Stimulated activated naive CD4-positive, alpha-beta T cell (primary cell): Measurements from ENCODE around the gene SMIM10.
"Not testable (repeated sequence)": the region's sequence is repeated elsewhere in the genome, so short reads cannot be mapped to it uniquely, and the experiment has no call there.

ENCODE experiments used
- DNase-seq, 6 experiments: peaks; one replicate each; lab custom pipeline; 2025; lab: John Stamatoyannopoulos, UW

Gene SMIM10

DNA sequence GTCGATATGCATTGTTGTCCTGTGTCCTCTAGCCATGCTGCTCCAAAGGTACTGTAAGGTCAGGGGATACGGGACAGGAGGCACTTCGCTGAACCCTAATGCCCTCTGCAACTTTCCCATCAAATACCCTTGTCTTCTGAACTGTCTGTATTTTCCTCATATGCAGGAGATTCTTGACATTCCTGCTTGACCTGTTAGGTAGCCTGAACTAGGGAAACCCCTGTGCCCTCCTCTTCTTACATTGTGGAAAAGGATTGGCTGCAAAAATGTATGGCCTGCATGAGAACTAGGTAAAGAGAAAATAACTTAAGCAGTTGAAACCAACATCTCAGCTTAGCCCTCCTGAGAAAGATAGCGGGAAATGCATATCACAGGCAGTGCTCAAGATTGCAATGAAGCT lies 20.1 kb downstream of the SMIM10 start:
- DNase-seq, result no peak

- DNase-seq, result no peak
Measured at GRCh38 chrX:135015523-135016245, 24.9 kb downstream of the SMIM10 start.

DNA sequence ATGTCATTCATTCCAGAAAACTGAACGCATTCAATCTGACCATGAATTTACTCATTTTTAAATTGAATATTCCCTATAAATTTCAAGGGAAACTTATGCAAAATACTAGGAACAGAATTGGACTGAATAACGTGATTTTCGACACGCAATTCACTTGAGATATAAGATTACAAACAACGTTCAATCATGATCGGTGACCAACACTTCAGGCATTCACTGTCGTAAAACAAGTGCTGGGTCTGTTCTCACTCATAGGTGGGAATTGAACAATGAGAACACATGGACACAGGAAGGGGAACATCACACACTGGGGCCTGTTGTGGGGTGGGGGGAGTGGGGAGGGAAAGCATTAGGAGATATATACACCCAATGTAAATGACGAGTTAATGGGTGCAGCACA lies 29.1 kb downstream of the SMIM10 start:
- not testable (repeated sequence) for DNase-seq

DNA sequence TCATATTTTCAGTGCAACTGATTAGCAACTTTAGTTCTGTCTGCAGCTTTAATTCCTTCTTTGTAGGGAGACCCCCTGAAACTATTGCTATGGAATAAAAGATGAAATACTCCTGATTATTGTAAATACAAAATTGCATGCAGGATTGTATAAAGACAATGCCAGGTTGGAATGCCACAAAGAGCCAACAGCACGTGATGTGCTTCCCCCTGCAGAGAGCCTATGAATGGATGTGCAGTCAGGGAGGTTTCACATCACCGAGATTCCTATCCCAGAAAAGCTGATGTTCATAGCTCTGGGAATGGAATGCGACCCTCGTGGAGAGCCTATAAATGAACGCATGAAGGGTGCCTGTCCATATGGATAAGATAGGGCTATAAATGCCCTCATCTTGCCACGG lies 33.0 kb downstream of the SMIM10 start:
- not testable (repeated sequence) for DNase-seq

DNA sequence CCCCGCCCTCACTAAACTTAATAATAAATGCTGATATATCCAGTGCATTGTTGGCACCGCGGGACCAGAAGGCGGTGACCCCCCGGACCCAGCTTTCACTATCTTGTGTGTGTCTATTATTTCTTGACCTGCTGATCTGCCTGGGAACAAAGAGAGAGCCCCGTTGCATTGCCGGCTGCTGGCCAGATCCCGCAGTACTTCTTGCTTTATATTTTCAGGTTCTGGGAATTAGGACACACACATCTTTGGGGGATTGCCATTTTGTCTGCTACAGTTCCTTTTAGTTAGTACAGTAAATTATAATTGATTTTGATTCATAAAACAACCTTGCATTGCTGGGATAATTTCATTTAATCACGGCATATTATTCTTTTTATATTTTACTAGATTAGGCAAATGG lies 33.7 kb downstream of the SMIM10 start:
- DNase-seq, result no peak

DNA sequence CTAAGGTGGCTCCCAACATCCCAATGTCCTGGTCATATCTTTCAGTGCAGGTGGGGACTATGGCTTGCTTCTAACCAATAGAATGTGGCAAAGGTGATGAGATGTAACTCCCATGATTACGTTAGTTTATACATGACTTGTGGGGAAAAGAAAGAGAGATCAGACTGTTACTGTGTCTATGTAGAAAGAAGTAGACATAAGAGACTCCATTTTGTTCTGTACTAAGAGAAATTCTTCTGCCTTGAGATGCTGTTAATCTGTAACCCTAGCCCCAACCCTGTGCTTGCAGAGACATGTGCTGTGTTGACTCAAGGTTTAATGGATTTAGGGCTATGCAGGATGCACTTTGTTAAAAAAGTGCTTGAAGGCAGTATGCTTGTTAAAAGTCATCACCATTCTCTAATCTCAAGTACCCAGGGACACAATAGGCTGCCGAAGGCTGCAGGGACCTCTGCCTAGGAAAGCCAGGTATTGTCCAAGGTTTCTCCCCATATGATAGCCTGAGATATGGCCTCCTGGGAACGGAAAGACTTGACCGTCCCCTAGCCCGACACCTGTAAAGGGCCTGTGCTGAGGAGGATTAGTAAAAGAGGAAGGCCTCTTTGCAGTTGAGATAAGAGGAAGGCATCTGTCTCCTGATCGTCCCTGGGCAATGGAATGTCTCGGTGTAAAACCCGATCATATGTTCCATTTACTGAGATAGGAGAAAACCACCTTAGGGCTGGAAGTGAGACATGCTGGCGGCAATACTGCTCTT lies 39.6 kb downstream of the SMIM10 start:
- not testable (repeated sequence) for DNase-seq

DNA sequence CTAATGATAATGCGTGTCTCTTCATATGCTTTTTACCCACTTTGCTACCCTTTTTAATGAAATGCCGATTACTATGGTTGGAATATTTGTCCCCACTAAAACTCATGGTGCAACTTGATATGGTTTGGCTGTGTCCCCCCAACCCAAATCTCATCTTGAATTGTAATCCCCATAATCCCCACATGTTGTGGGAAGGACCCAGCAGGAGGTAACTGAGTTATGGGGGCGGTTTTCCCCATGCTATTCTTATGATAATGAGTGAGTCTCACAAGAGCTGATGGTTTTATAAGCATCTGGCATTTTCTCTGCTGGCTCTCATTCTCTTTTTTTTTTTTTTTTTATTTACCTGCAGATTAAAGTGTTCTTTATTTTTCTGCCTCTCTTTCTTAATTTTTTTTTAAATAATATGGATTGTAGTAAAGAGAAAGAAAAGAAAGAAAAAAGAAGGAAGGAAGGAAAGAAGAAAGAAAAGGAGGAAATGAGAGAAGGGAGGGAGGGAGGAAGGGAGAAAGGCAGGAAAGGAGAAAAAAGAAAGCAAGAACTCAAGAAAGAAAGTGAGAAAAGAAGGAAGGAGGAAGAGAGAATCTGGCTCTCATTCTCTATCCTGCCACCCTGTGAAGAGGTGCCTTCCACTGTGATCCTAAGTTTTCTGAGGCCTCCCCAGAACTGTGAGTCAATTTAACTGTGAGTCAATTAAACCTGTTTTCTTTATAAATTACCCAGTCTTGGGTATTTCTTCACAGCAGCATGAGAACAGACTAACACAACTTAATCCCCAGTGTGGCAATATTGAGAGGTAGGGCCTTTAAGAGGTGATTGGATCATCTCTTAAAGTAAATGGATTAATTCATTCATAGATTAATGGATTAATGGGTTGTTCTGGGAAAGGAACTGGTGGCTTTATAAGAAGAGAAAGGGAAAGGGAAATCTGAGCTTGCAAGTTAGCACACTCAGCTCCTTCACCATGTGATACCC lies 50.6 kb downstream of the SMIM10 start:
- DNase-seq, result not testable (repeated sequence)
